Gastrocnemius medialis (tissue), 4 donors: Measurements from ENCODE around the gene ROR2. TPM values are rescaled to one million over a fixed set of nuclear protein-coding genes. Genes with fewer than 3 reads are reported as not detected.

ENCODE experiments used
- ATAC-seq, 2 donors: fragments of 150-250 bp; one replicate each; pipeline ENCODE4 v1.9.1; 2016
- DNase-seq, 2 donors: peaks; one replicate each; pipeline ENCODE4 v3.0.0-alpha.2; 2019
- H3K27ac ChIP-seq, 4 donors: fragments of 200-600 bp; sonication (generic); 1 replicate in 1 of 4; 2 replicates in 3 of 4; pipeline ENCODE4 v1.5.1; 2016 to 2018; ENCODE audit warnings: mild to moderate bottlenecking in 2 of 4, moderate library complexity in 1 of 4
- H3K27me3 ChIP-seq, 3 donors: fragments of 200-600 bp; sonication (generic) in 2 of 3; 1 replicate in 1 of 3; 2 replicates in 2 of 3; pipeline versions ENCODE4 v1.5.1 to v1.6.0; 2016 to 2019; ENCODE audit warnings: mild to moderate bottlenecking in 1 of 3, moderate library complexity in 1 of 3
- H3K36me3 ChIP-seq, 2 donors: fragments of 200-600 bp; sonication (generic) in 1 of 2; one replicate each; pipeline ENCODE4 v1.5.1; 2017 to 2018
- H3K4me1 ChIP-seq, 2 donors: fragments of 200-600 bp; sonication (generic) in 1 of 2; one replicate each; pipeline ENCODE4 v1.5.1; 2016 to 2017; ENCODE audit warnings: mild to moderate bottlenecking in 2 of 2
- H3K4me3 ChIP-seq, 4 donors: fragments of 200-600 bp; sonication (generic) in 3 of 4; 1 replicate in 1 of 4; 2 replicates in 3 of 4; pipeline ENCODE4 v1.5.1; 2016 to 2019; ENCODE audit warnings: mild to moderate bottlenecking in 2 of 4
- H3K9me3 ChIP-seq, 3 donors: fragments of 200-600 bp; sonication (generic) in 2 of 3; 1 replicate in 1 of 3; 2 replicates in 2 of 3; pipeline ENCODE4 v1.5.1; 2016 to 2019
- CTCF ChIP-seq, 5 experiments: fragments of 450-650 bp in 3 of 5; fragments of 200-600 bp in 2 of 5; sonication (generic) in 2 of 5; IDR thresholded peaks in 4 of 5; conservative IDR thresholded peaks in 1 of 5; 1 replicate in 4 of 5; 2 replicates in 1 of 5; pipeline ENCODE4 v1.5.1; 2016 to 2019; ENCODE audit warnings: antibody characterized with exemption in 5 of 5, mild to moderate bottlenecking in 3 of 5, moderate library complexity in 3 of 5
- POLR2A ChIP-seq, 2 donors: fragments of 450-650 bp; IDR thresholded peaks; one replicate each; pipeline ENCODE4 v1.6.1; 2017; ENCODE audit warnings: antibody characterized with exemption in 2 of 2, mild to moderate bottlenecking in 2 of 2, moderate library complexity in 2 of 2
- in situ Hi-C, 4 donors: fragments of 200-750 bp; cut with MboI; loops; one replicate each; pipeline versions ENCODE4 v1.15.0 to v1.8.0; 2017; ENCODE audit warnings: low sequenced_read_pairs in 4 of 4
- intact Hi-C: fragments of 100-400 bp; cut with DNase I; formaldehyde crosslinking; loops from one replicate; pipeline ENCODE4 v1.15.1; 2023; ENCODE audit warnings: low total_unique reads
- total RNA-seq, 4 donors: library from RNA; depleted of rRNA; stranded (reverse); fragments of >200 nt; gene quantifications; one replicate each; pipeline versions ENCODE4 v1.1.0 to v1.2.3, GENCODE V29; 2016

ROR2 gene
- total RNA-seq, 4 donors from 2014 or later: 0.15 to 1.2 (median 0.61) TPM

DNA sequence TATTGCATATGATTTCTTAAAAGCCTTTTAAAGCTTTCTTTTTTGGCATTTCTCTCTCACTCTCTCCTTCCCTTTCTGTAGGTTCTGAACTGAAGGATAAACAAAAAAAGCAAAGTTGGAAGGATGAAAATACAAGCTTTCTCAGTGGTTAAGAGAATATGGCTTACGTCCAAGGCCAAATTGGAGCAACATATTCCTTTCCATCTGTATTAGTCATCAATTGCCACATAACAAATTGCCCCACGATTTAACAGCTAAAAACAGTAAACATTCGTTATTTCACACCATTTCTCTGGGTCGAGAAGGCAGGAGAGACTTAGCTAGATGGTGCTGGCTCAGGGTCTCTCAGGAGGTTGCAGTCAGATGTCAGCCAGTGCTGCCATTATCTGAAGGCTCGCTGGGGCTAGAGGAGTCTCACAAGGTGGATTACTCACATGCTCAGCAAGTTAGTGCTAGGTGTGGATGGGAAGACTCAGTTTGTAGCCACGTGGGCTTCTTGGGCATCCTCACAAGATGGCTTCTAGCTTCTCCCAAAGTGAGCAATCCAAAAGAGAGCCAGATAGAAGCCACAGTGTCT is 2.0 kb upstream of the ROR2 start:
- no peak overlapping the region for H3K4me3 ChIP-seq
- DNase-seq (no peak), ATAC-seq (no peak)
- no peaks in the 10 kb centered on the region for H3K9me3 ChIP-seq
- H3K4me1 ChIP-seq: peaks cover 0 to 7% of the 10 kb centered on the region in 2 donors
- H3K36me3 ChIP-seq: no peaks in the 10 kb centered on the region
- H3K27ac ChIP-seq: no peak overlapping the region
- TF ChIP-seq POLR2A (IDR thresholded peaks at IDR 0.05): no peak
- TF ChIP-seq CTCF (IDR thresholded peaks at IDR 0.05 in 4 of 5, conservative IDR thresholded peaks at IDR 0.05 in 1 of 5): no peak
- in situ Hi-C loops: no loop called here
- intact Hi-C loops: loop anchor here (5.0 kb wide), 1 partner anchor 1040 kb away; no protein-coding TSS in a partner anchor
- H3K27me3 ChIP-seq: peaks cover 38 to 48% (median 46%) of the 10 kb centered on the region in 3 donors

- H3K27me3 ChIP-seq: peaks cover 38 to 48% (median 48%) of the 10 kb centered on the region in 3 donors
- peaks cover 0 to 7% of the 10 kb centered on the region in 2 donors for H3K4me1 ChIP-seq
- in situ Hi-C loops (loop anchor here in 1 of 4 donors (25.0 kb wide), 1 partner anchor 162 kb away; no protein-coding TSS in a partner anchor), intact Hi-C loops (loop anchor here (5.0 kb wide), 1 partner anchor 172 kb away; no protein-coding TSS in a partner anchor)
- no peaks in the 10 kb centered on the region for H3K9me3 ChIP-seq
- ATAC-seq: no peak
- H3K4me3 ChIP-seq: peak overlapping the region; percentile 25 to 42 (median 40)
- no peak for DNase-seq
- H3K27ac ChIP-seq: no peak overlapping the region
- H3K36me3 ChIP-seq: no peaks in the 10 kb centered on the region
- TF ChIP-seq CTCF (IDR thresholded peaks at IDR 0.05 in 4 of 5, conservative IDR thresholded peaks at IDR 0.05 in 1 of 5) (no peak), POLR2A (IDR thresholded peaks at IDR 0.05) (no peak)
Measured at GRCh38 chr9:91949392-91949945, 559 bp downstream of the ROR2 start.

GRCh38 chr9:91948597-91949391 is 1.2 kb downstream of the ROR2 start:
- TF ChIP-seq POLR2A (IDR thresholded peaks at IDR 0.05) (no peak), CTCF (IDR thresholded peaks at IDR 0.05 in 4 of 5, conservative IDR thresholded peaks at IDR 0.05 in 1 of 5) (no peak)
- Histone ChIP-seq H3K36me3 (no peaks in the 10 kb centered on the region), H3K27me3 (peaks cover 38 to 52% (median 51%) of the 10 kb centered on the region in 3 donors), H3K4me1 (peaks cover 0 to 7% of the 10 kb centered on the region in 2 donors), H3K9me3 (no peaks in the 10 kb centered on the region), H3K27ac (no peak overlapping the region), H3K4me3 (peak overlapping the region; percentile 25 to 41 (median 39))
- DNase-seq: no peak
- in situ Hi-C loops (loop anchor here in 1 of 4 donors (25.0 kb wide), 1 partner anchor 161 kb away; no protein-coding TSS in a partner anchor), intact Hi-C loops (loop anchor here (5.0 kb wide), 1 partner anchor 171 kb away; no protein-coding TSS in a partner anchor)
- ATAC-seq: no peak

DNA sequence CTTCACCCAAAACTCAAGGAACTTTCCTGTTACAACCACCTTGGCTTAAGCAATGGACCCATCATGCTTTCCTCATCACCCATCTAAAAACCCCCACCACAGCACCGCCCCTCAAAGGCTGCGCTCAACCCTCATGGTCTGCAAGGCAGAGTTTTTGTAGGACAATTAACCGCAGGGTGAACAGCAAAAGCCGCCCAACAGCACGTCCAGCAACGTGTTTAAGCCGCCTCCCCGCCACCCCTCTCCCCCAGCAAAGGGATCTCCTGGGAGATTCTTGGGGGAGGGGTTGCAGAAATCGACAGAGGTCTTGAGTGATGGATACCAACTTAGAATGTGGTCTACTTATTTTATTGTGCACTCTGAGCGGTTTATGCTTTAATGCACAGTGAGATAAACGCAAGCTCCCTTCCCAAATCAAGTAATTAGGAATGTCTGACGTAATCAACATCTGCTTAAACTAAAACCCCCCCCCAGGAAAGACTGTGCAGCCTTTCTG is 1.9 kb downstream of the ROR2 start:
- Histone ChIP-seq H3K36me3 (no peaks in the 10 kb centered on the region), H3K27ac (no peak overlapping the region), H3K9me3 (no peaks in the 10 kb centered on the region), H3K4me3 (peak overlapping the region in 2 of 4 donors; percentile 39 to 41), H3K4me1 (peaks cover 0 to 7% of the 10 kb centered on the region in 2 donors), H3K27me3 (peaks cover 38 to 55% (median 52%) of the 10 kb centered on the region in 3 donors)
- in situ Hi-C loops: loop anchor here in 1 of 4 donors (25.0 kb wide), 1 partner anchor 161 kb away; no protein-coding TSS in a partner anchor
- ATAC-seq (no peak), DNase-seq (no peak)
- TF ChIP-seq POLR2A (IDR thresholded peaks at IDR 0.05) (no peak), CTCF (IDR thresholded peaks at IDR 0.05 in 4 of 5, conservative IDR thresholded peaks at IDR 0.05 in 1 of 5) (no peak)
- intact Hi-C loops: loop anchor here (5.0 kb wide), 1 partner anchor 171 kb away; no protein-coding TSS in a partner anchor
